ENCODE measurements around the gene RFTN1. TPM values are rescaled to one million over a fixed set of nuclear protein-coding genes. Genes with fewer than 3 reads are reported as not detected.
A peak's percentile ranks its signal among the peaks of the same experiment; 100 is the strongest.

Gene RFTN1
- total and polyA plus RNA-seq, 2 donors (not counting 1 experiment from before 2014, with no cell fraction given) = 35.1 to 35.5 TPM

- no peaks in the 10 kb centered on the region for H3K4me1 ChIP-seq (ENCODE audit: control insufficient read depth, extremely low read depth, insufficient read depth, low read length)
- no peaks in the 10 kb centered on the region for H3K36me3 ChIP-seq (ENCODE audit: control insufficient read depth, insufficient read depth, low read length)
- H3K4me3 ChIP-seq (replicated peaks in 1 of 4; ENCODE audit: control extremely low read depth in 1 of 4, insufficient read depth in 1 of 4, low read depth in 3 of 4, low read length in 4 of 4) = no peak overlapping the region
- H3K79me2 ChIP-seq (ENCODE audit: control insufficient read depth, insufficient read depth, low read length) = no peaks in the 10 kb centered on the region
- no peak overlapping the region for H3K27ac ChIP-seq (ENCODE audit: insufficient read depth, low read length)
- H3K4me2 ChIP-seq (ENCODE audit: extremely low read depth, insufficient read depth, low read length) = no peak overlapping the region
- no peak overlapping the region for H2AFZ ChIP-seq (ENCODE audit: low read length)
- TF ChIP-seq EZH2 (IDR thresholded peaks at IDR 0.05; ENCODE audit: low read length, missing control alignments) (no peak), CTCF (conservative IDR thresholded peaks at IDR 0.05 in 1 of 2, IDR thresholded peaks at IDR 0.05 in 1 of 2; ENCODE audit: low read depth in 1 of 2, low read length in 2 of 2) (no peak)
- no peaks in the 10 kb centered on the region for H3K9me3 ChIP-seq (ENCODE audit: control insufficient read depth, insufficient read depth, low read depth, low read length)
- no peak overlapping the region for H3K9ac ChIP-seq (ENCODE audit: insufficient read depth, low read length)
- no peaks in the 10 kb centered on the region for H4K20me1 ChIP-seq (ENCODE audit: control insufficient read depth, extremely low read depth, insufficient read depth, low read length)
- DNase-seq (ENCODE audit: low read depth in 2 of 2) = peak in 1 of 2 donors; percentile 67
- no peaks in the 10 kb centered on the region for H3K27me3 ChIP-seq (ENCODE audit: control insufficient read depth, insufficient read depth, low read length)
Measured at GRCh38 chr3:16468336-16469098, 45.0 kb downstream of the RFTN1 start.

GRCh38 chr3:16468002-16468335, 45.5 kb downstream of the RFTN1 start:
- no peak overlapping the region for H3K4me2 ChIP-seq (ENCODE audit: extremely low read depth, insufficient read depth, low read length)
- H4K20me1 ChIP-seq (ENCODE audit: control insufficient read depth, extremely low read depth, insufficient read depth, low read length) = no peaks in the 10 kb centered on the region
- no peak overlapping the region for H3K9ac ChIP-seq (ENCODE audit: insufficient read depth, low read length)
- no peaks in the 10 kb centered on the region for H3K36me3 ChIP-seq (ENCODE audit: control insufficient read depth, insufficient read depth, low read length)
- H3K4me1 ChIP-seq (ENCODE audit: control insufficient read depth, extremely low read depth, insufficient read depth, low read length) = no peaks in the 10 kb centered on the region
- H3K27ac ChIP-seq (ENCODE audit: insufficient read depth, low read length) = no peak overlapping the region
- peak in 1 of 2 donors; percentile 58 for DNase-seq (ENCODE audit: low read depth in 2 of 2)
- no peaks in the 10 kb centered on the region for H3K27me3 ChIP-seq (ENCODE audit: control insufficient read depth, insufficient read depth, low read length)
- no peak overlapping the region for H2AFZ ChIP-seq (ENCODE audit: low read length)
- H3K79me2 ChIP-seq (ENCODE audit: control insufficient read depth, insufficient read depth, low read length) = no peaks in the 10 kb centered on the region
- no peak for TF ChIP-seq EZH2 (IDR thresholded peaks at IDR 0.05; ENCODE audit: low read length, missing control alignments)
- H3K4me3 ChIP-seq (replicated peaks in 1 of 4; ENCODE audit: control extremely low read depth in 1 of 4, insufficient read depth in 1 of 4, low read depth in 3 of 4, low read length in 4 of 4) = no peak overlapping the region
- no peaks in the 10 kb centered on the region for H3K9me3 ChIP-seq (ENCODE audit: control insufficient read depth, insufficient read depth, low read depth, low read length)

- H3K27ac ChIP-seq (ENCODE audit: insufficient read depth, low read length) = no peak overlapping the region
- DNase-seq (ENCODE audit: low read depth in 2 of 2) = no peak
- no peak overlapping the region for H3K4me3 ChIP-seq (replicated peaks in 1 of 4; ENCODE audit: control extremely low read depth in 1 of 4, insufficient read depth in 1 of 4, low read depth in 3 of 4, low read length in 4 of 4)
- no peaks in the 10 kb centered on the region for H3K79me2 ChIP-seq (ENCODE audit: control insufficient read depth, insufficient read depth, low read length)
- H3K9me3 ChIP-seq (ENCODE audit: control insufficient read depth, insufficient read depth, low read depth, low read length) = no peaks in the 10 kb centered on the region
- TF ChIP-seq CTCF (conservative IDR thresholded peaks at IDR 0.05 in 1 of 2, IDR thresholded peaks at IDR 0.05 in 1 of 2; ENCODE audit: low read depth in 1 of 2, low read length in 2 of 2) (no peak), EZH2 (IDR thresholded peaks at IDR 0.05; ENCODE audit: low read length, missing control alignments) (no peak)
- H3K4me1 ChIP-seq (ENCODE audit: control insufficient read depth, extremely low read depth, insufficient read depth, low read length) = no peaks in the 10 kb centered on the region
- no peak overlapping the region for H2AFZ ChIP-seq (ENCODE audit: low read length)
- no peaks in the 10 kb centered on the region for H4K20me1 ChIP-seq (ENCODE audit: control insufficient read depth, extremely low read depth, insufficient read depth, low read length)
- H3K4me2 ChIP-seq (ENCODE audit: extremely low read depth, insufficient read depth, low read length) = no peak overlapping the region
- no peak overlapping the region for H3K9ac ChIP-seq (ENCODE audit: insufficient read depth, low read length)
- H3K27me3 ChIP-seq (ENCODE audit: control insufficient read depth, insufficient read depth, low read length) = no peaks in the 10 kb centered on the region
- no peaks in the 10 kb centered on the region for H3K36me3 ChIP-seq (ENCODE audit: control insufficient read depth, insufficient read depth, low read length)
Measured at GRCh38 chr3:16467393-16467792, 46.1 kb downstream of the RFTN1 start.
